Vagina (tissue), 2 donors: ENCODE data around the gene APOBEC3H. TPM values are rescaled to one million over a fixed set of nuclear protein-coding genes. Genes with fewer than 3 reads are reported as not detected.

Experiments used
- DNase-seq, 2 donors: peaks; one replicate each; pipeline ENCODE4 v3.0.0-alpha.2; 2017; ENCODE audit errors: extremely low spot score in 2 of 2
- H3K27ac ChIP-seq: fragments of 200-600 bp; sonication (generic); one replicate; pipeline ENCODE4 v1.5.1; 2019
- H3K27me3 ChIP-seq: fragments of 200-600 bp; sonication (generic); one replicate; pipeline ENCODE4 v1.5.1; 2019
- H3K36me3 ChIP-seq, 2 donors: fragments of 200-600 bp; sonication (generic); one replicate each; pipeline ENCODE4 v1.5.1; 2017 to 2019
- H3K4me1 ChIP-seq: fragments of 200-600 bp; sonication (generic); one replicate; pipeline ENCODE4 v1.5.1; 2019
- H3K4me3 ChIP-seq, 2 donors: fragments of 200-600 bp; sonication (generic); 1 replicate in 1 of 2; 2 replicates in 1 of 2; pipeline ENCODE4 v1.5.1; 2016 to 2019
- H3K9me3 ChIP-seq: fragments of 200-600 bp; sonication (generic); one replicate; pipeline ENCODE4 v1.5.1; 2019
- POLR2A ChIP-seq, 2 donors: fragments of 450-650 bp; IDR thresholded peaks; one replicate each; pipeline ENCODE4 v1.6.1; 2017; ENCODE audit warnings: antibody characterized with exemption in 2 of 2, mild to moderate bottlenecking in 2 of 2, moderate library complexity in 2 of 2
- POLR2AphosphoS5 ChIP-seq, 2 donors: sonication (generic); formaldehyde crosslinking; IDR thresholded peaks; one replicate each; pipeline ENCODE4 v1.9.0; 2017; ENCODE audit warnings: antibody characterized with exemption in 2 of 2, mild to moderate bottlenecking in 2 of 2, low read depth in 1 of 2; ENCODE audit not compliant: insufficient read depth in 1 of 2
- intact Hi-C: fragments of 100-400 bp; cut with DNase I; formaldehyde crosslinking; loops from one replicate; pipeline ENCODE4 v1.15.1; 2023
- total RNA-seq: library from RNA; depleted of rRNA; stranded (reverse); fragments of >200 nt; gene quantifications from one replicate; pipeline ENCODE4 v1.2.3, GENCODE V29; 2016
- TF ChIP-seq, protein P1 (sequence below), 3 experiments: fragments of 450-650 bp in 2 of 3; fragments of 200-600 bp in 1 of 3; sonication (generic) in 1 of 3; IDR thresholded peaks; one replicate each; pipeline ENCODE4 v1.5.1; 2017 to 2019; ENCODE audit warnings: antibody characterized with exemption in 3 of 3, mild to moderate bottlenecking in 2 of 3, moderate library complexity in 2 of 3

Gene APOBEC3H
- total RNA-seq, 1 donor from 2014 or later = not detected

DNA sequence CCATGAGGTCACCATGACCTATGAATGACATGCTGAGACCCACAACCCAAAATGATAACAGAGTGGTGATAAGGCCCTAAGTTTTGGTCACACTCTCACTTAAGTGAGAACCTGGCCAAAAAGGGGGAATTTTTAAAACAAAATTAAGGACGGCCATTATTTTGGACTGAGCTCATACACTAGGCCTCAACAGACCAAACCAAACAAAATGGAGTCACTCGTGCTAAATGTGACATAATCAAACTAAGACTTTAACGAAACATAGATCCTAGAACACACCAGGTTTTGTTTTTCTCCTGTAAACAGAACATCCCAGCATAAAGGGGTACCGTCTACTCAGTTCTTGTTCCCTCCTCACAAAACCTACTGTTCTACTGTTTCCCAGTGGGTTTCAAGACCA is 11.4 kb downstream of the APOBEC3H start:
- DNase-seq = no peak
- Histone ChIP-seq H3K36me3 (no peaks in the 10 kb centered on the region), H3K27ac (no peak overlapping the region), H3K27me3 (no peaks in the 10 kb centered on the region), H3K4me1 (no peaks in the 10 kb centered on the region), H3K4me3 (no peak overlapping the region), H3K9me3 (no peaks in the 10 kb centered on the region)
- intact Hi-C loops = no loop called here
- TF ChIP-seq, protein P1, sequence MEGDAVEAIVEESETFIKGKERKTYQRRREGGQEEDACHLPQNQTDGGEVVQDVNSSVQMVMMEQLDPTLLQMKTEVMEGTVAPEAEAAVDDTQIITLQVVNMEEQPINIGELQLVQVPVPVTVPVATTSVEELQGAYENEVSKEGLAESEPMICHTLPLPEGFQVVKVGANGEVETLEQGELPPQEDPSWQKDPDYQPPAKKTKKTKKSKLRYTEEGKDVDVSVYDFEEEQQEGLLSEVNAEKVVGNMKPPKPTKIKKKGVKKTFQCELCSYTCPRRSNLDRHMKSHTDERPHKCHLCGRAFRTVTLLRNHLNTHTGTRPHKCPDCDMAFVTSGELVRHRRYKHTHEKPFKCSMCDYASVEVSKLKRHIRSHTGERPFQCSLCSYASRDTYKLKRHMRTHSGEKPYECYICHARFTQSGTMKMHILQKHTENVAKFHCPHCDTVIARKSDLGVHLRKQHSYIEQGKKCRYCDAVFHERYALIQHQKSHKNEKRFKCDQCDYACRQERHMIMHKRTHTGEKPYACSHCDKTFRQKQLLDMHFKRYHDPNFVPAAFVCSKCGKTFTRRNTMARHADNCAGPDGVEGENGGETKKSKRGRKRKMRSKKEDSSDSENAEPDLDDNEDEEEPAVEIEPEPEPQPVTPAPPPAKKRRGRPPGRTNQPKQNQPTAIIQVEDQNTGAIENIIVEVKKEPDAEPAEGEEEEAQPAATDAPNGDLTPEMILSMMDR (IDR thresholded peaks at IDR 0.05) = no peak
- TF ChIP-seq POLR2AphosphoS5 (IDR thresholded peaks at IDR 0.05; ENCODE audit: insufficient read depth in 1 of 2, low read depth in 1 of 2) = no peak
- TF ChIP-seq POLR2A (IDR thresholded peaks at IDR 0.05) = no peak

DNA sequence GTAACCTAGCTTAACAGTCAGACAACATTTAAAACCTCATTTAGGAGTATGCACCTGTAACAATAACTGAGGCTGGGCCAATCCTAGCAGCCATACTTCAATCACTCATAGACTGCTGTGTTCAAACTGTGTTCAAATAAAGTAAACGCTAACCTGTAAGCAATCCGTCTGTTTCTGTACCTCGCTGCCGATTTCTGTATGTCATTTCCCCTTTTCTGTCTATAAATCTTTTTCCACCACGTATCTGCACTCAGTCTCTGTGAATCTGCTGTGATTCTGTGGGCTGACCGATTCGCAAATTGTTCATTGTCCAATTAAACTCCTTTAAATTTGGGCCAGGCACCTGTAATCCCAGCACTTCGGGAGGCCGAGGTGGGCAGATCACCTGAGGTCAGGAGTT is 12.3 kb downstream of the APOBEC3H start:
- H3K4me1 ChIP-seq = no peaks in the 10 kb centered on the region
- intact Hi-C loops = no loop called here
- no peaks in the 10 kb centered on the region for H3K36me3 ChIP-seq
- TF ChIP-seq, protein P1 (IDR thresholded peaks at IDR 0.05) = no peak
- TF ChIP-seq POLR2AphosphoS5 (IDR thresholded peaks at IDR 0.05; ENCODE audit: insufficient read depth in 1 of 2, low read depth in 1 of 2) = no peak
- no peak for TF ChIP-seq POLR2A (IDR thresholded peaks at IDR 0.05)
- no peaks in the 10 kb centered on the region for H3K9me3 ChIP-seq
- H3K27ac ChIP-seq = no peak overlapping the region
- H3K4me3 ChIP-seq = no peak overlapping the region
- DNase-seq = no peak
- H3K27me3 ChIP-seq = no peaks in the 10 kb centered on the region

DNA sequence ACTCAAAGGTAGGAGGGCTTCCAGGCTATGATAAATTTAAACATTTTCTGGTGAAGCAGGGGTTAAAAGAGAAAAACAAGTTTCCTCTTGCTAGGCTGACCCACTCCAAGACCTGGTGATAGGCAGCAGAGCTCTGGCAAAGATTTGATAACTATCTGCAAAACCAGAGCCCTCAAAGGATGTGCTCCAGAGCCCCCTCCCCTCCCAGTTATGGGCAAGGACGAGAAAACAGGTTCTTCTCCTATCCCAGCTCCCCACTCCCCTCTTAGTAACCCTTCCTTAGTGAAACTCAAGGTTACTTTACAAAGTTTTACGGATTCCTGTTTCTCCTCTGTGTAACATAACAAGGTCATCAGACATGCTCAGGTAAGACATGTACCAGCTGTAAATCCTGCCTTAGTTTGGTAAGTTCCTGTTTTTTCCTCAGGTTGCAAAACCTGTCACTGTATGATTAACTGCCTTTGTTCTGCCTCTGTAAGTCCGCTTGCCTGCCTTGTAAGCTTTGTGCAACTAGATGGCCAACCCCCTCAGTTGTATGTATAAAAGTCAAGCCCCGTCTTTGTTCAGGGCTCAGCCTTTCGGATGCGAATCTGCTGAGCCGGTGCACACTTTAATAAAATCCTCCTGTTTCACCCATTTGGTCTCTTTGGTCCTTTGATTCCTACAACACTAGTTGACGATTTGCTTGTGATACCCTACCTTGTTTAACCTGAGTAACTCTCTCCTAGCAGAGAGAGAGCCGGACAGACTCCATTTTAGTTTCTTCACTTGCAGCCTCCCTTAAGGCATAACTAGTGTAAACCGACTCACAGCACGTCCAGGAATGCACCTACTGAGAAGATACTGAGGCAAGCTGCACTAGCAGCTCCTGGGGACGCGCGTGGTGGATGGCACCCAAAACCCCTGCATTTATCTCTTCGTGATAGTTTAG is 13.9 kb downstream of the APOBEC3H start:
- H3K4me1 ChIP-seq = no peaks in the 10 kb centered on the region
- no peaks in the 10 kb centered on the region for H3K36me3 ChIP-seq
- no peak for DNase-seq
- TF ChIP-seq, protein P1 (IDR thresholded peaks at IDR 0.05) = no peak
- no peak for TF ChIP-seq POLR2AphosphoS5 (IDR thresholded peaks at IDR 0.05; ENCODE audit: insufficient read depth in 1 of 2, low read depth in 1 of 2)
- TF ChIP-seq POLR2A (IDR thresholded peaks at IDR 0.05) = no peak
- no peak overlapping the region for H3K27ac ChIP-seq
- no peak overlapping the region for H3K4me3 ChIP-seq
- no peaks in the 10 kb centered on the region for H3K9me3 ChIP-seq
- intact Hi-C loops = no loop called here
- no peaks in the 10 kb centered on the region for H3K27me3 ChIP-seq

GRCh38 chr22:39114112-39114511 is 17.1 kb downstream of the APOBEC3H start:
- no peak overlapping the region for H3K27ac ChIP-seq
- no peak for DNase-seq
- intact Hi-C loops = no loop called here

More at GRCh38 chr22:39114112-39114511, 17.1 kb downstream of the APOBEC3H start:
- Histone ChIP-seq H3K9me3 (no peaks in the 10 kb centered on the region), H3K4me3 (no peak overlapping the region), H3K4me1 (no peaks in the 10 kb centered on the region), H3K27me3 (no peaks in the 10 kb centered on the region), H3K36me3 (no peaks in the 10 kb centered on the region)
- TF ChIP-seq POLR2AphosphoS5 (IDR thresholded peaks at IDR 0.05; ENCODE audit: insufficient read depth in 1 of 2, low read depth in 1 of 2) (no peak), POLR2A (IDR thresholded peaks at IDR 0.05) (no peak)
- TF ChIP-seq, protein P1 (IDR thresholded peaks at IDR 0.05) = no peak
